Trophoblast cell (in vitro differentiated cells and primary cell): ENCODE data around the gene HPS6.

Experiments used
- DNase-seq, 2 donors: peaks; one replicate each; pipeline ENCODE4 v3.0.0-alpha.2; 2016
- H2AFZ ChIP-seq: 2 replicates; pipeline ENCODE4 v1.6.1; 2013; ENCODE audit warnings: low read length, moderate library complexity, mild to moderate bottlenecking; ENCODE audit not compliant: insufficient read depth, poor library complexity
- H2AK5ac ChIP-seq: 2 replicates; pipeline ENCODE4 v1.6.1; 2013; ENCODE audit warnings: mild to moderate bottlenecking, low read length
- H2BK120ac ChIP-seq: 2 replicates; pipeline ENCODE4 v1.6.1; 2013; ENCODE audit warnings: low read length, mild to moderate bottlenecking, moderate library complexity; ENCODE audit not compliant: insufficient read depth, poor library complexity
- H2BK12ac ChIP-seq: 2 replicates; pipeline ENCODE4 v1.6.1; 2013; ENCODE audit warnings: mild to moderate bottlenecking, low read length, moderate library complexity
- H2BK5ac ChIP-seq: 2 replicates; pipeline ENCODE4 v1.6.1; 2013; ENCODE audit warnings: low read length, low read depth, moderate library complexity, mild to moderate bottlenecking; ENCODE audit not compliant: poor library complexity
- H3K14ac ChIP-seq: 2 replicates; pipeline ENCODE4 v1.6.1; 2013; ENCODE audit warnings: mild to moderate bottlenecking, low read length
- H3K18ac ChIP-seq: 2 replicates; pipeline ENCODE4 v1.6.1; 2013; ENCODE audit warnings: mild to moderate bottlenecking, low read length
- H3K23ac ChIP-seq: 2 replicates; pipeline ENCODE4 v1.6.1; 2013; ENCODE audit warnings: low read length
- H3K27ac ChIP-seq: 2 replicates; pipeline ENCODE4 v1.5.1; 2013; ENCODE audit warnings: low read depth, mild to moderate bottlenecking, inconsistent platforms, low read length, moderate library complexity
- H3K27me3 ChIP-seq: 2 replicates; pipeline ENCODE4 v1.6.1; 2013; ENCODE audit warnings: inconsistent platforms, mild to moderate bottlenecking, low read length, moderate library complexity; ENCODE audit not compliant: insufficient read depth
- H3K36me3 ChIP-seq, 2 experiments: 1 replicate in 1 of 2; 2 replicates in 1 of 2; pipeline ENCODE4 v1.6.1; 2013; ENCODE audit warnings: low read length in 2 of 2, mild to moderate bottlenecking in 2 of 2, moderate library complexity in 1 of 2; ENCODE audit not compliant: insufficient read depth in 2 of 2, control insufficient read depth in 1 of 2
- H3K4ac ChIP-seq: 2 replicates; pipeline ENCODE4 v1.6.1; 2013; ENCODE audit warnings: low read depth, mild to moderate bottlenecking, low read length, moderate library complexity
- H3K4me1 ChIP-seq, 2 experiments: 1 replicate in 1 of 2; 2 replicates in 1 of 2; pipeline ENCODE4 v1.6.1; 2013; ENCODE audit warnings: low read length in 2 of 2, mild to moderate bottlenecking in 2 of 2, moderate library complexity in 1 of 2; ENCODE audit not compliant: insufficient read depth in 2 of 2, control insufficient read depth in 1 of 2
- H3K4me2 ChIP-seq: 2 replicates; pipeline ENCODE4 v1.6.1; 2013; ENCODE audit warnings: inconsistent platforms, mild to moderate bottlenecking, low read length, moderate library complexity
- H3K4me3 ChIP-seq: 2 replicates; pipeline ENCODE4 v1.5.1; 2013; ENCODE audit warnings: mild to moderate bottlenecking, low read depth, low read length, inconsistent platforms
- H3K79me1 ChIP-seq: one replicate; pipeline ENCODE4 v1.6.1; 2013; ENCODE audit warnings: low read length
- H3K79me2 ChIP-seq: 2 replicates; pipeline ENCODE4 v1.6.1; 2013; ENCODE audit warnings: low read length, mild to moderate bottlenecking; ENCODE audit not compliant: control insufficient read depth, insufficient read depth, poor library complexity
- H3K9ac ChIP-seq: 2 replicates; pipeline ENCODE4 v1.6.1; 2013; ENCODE audit warnings: mild to moderate bottlenecking, low read length
- H3K9me3 ChIP-seq: 2 replicates; pipeline ENCODE4 v1.6.1; 2013; ENCODE audit warnings: low read depth, mild to moderate bottlenecking, control low read depth, inconsistent platforms, low read length; ENCODE audit not compliant: insufficient read depth
- H4K12ac ChIP-seq: 2 replicates; pipeline ENCODE4 v1.6.1; 2013; ENCODE audit warnings: low read depth, mild to moderate bottlenecking, low read length, moderate library complexity
- H4K8ac ChIP-seq: 2 replicates; pipeline ENCODE4 v1.6.1; 2013; ENCODE audit warnings: low read depth, mild to moderate bottlenecking, low read length, moderate library complexity
- H4K91ac ChIP-seq: one replicate; pipeline ENCODE4 v1.6.1; 2013; ENCODE audit warnings: low read depth, mild to moderate bottlenecking, low read length, moderate library complexity
- WGBS: extraction: QIAGEN DNeasy Blood & Tissue Kit; methylation state at CpG from one replicate; pipeline ENCODE4 v1.1.7; 2013; ENCODE audit warnings: missing lambda C conversion rate; ENCODE audit not compliant: insufficient read length, insufficient coverage; ENCODE audit errors: extremely low coverage; 5-methylcytosine and 5-hydroxymethylcytosine counted together

Gene HPS6

GRCh38 chr10:102038410-102038809 lies 26.7 kb upstream of the HPS6 start:
- H2AK5ac ChIP-seq = no peak overlapping the region
- no peaks in the 10 kb centered on the region for H3K79me1 ChIP-seq
- no peak overlapping the region for H2BK12ac ChIP-seq
- H3K4me2 ChIP-seq = no peak overlapping the region
- no peaks in the 10 kb centered on the region for H3K9me3 ChIP-seq
- H3K27me3 ChIP-seq = no peaks in the 10 kb centered on the region
- no peak overlapping the region for H4K91ac ChIP-seq
- H3K36me3 ChIP-seq = peaks cover 10 to 11% of the 10 kb centered on the region in 2 experiments
- no peak overlapping the region for H4K8ac ChIP-seq
- H3K4ac ChIP-seq = no peak overlapping the region
- H3K27ac ChIP-seq = no peak overlapping the region
- no peak overlapping the region for H3K18ac ChIP-seq
- no peaks in the 10 kb centered on the region for H3K4me1 ChIP-seq
- no peak overlapping the region for H2AFZ ChIP-seq
- H2BK5ac ChIP-seq = no peak overlapping the region
- no peak overlapping the region for H3K14ac ChIP-seq
- DNase-seq = no peak
- H2BK120ac ChIP-seq = no peak overlapping the region
- H3K4me3 ChIP-seq = no peak overlapping the region
- no peaks in the 10 kb centered on the region for H3K79me2 ChIP-seq
- no peak overlapping the region for H3K9ac ChIP-seq
- H3K23ac ChIP-seq = no peak overlapping the region
- H4K12ac ChIP-seq = no peak overlapping the region

GRCh38 chr10:102040305-102041050 lies 24.7 kb upstream of the HPS6 start:
- Histone ChIP-seq H3K9ac (no peak overlapping the region), H2BK120ac (no peak overlapping the region), H2BK5ac (no peak overlapping the region), H2BK12ac (no peak overlapping the region), H3K27me3 (no peaks in the 10 kb centered on the region), H3K36me3 (peaks cover 8 to 10% of the 10 kb centered on the region in 2 experiments), H3K14ac (no peak overlapping the region), H3K4me2 (no peak overlapping the region), H3K79me1 (no peaks in the 10 kb centered on the region), H3K4me3 (no peak overlapping the region), H2AFZ (no peak overlapping the region), H3K18ac (no peak overlapping the region), H3K4me1 (no peaks in the 10 kb centered on the region), H4K12ac (no peak overlapping the region), H3K27ac (no peak overlapping the region), H3K23ac (no peak overlapping the region), H3K9me3 (no peaks in the 10 kb centered on the region), H3K4ac (no peak overlapping the region), H4K91ac (no peak overlapping the region), H2AK5ac (no peak overlapping the region), H4K8ac (no peak overlapping the region), H3K79me2 (no peaks in the 10 kb centered on the region)
- DNase-seq = no peak
- no CpG with 5 or more reads among the region's 7 CpGs for WGBS

GRCh38 chr10:102045292-102045691 lies 19.9 kb upstream of the HPS6 start:
- Histone ChIP-seq H2BK120ac (no peak overlapping the region), H3K4me1 (no peaks in the 10 kb centered on the region), H3K4me2 (no peak overlapping the region), H2BK5ac (no peak overlapping the region), H4K12ac (no peak overlapping the region), H3K9ac (no peak overlapping the region), H3K27me3 (no peaks in the 10 kb centered on the region), H3K4me3 (no peak overlapping the region), H3K23ac (no peak overlapping the region), H3K79me2 (no peaks in the 10 kb centered on the region), H4K91ac (no peak overlapping the region), H3K27ac (no peak overlapping the region), H3K18ac (no peak overlapping the region), H3K9me3 (no peaks in the 10 kb centered on the region), H3K14ac (no peak overlapping the region), H3K79me1 (no peaks in the 10 kb centered on the region), H3K4ac (no peak overlapping the region), H2AK5ac (no peak overlapping the region), H3K36me3 (no peaks in the 10 kb centered on the region), H2AFZ (no peak overlapping the region), H2BK12ac (no peak overlapping the region), H4K8ac (no peak overlapping the region)
- WGBS = no CpG with 5 or more reads among the region's 3 CpGs
- no peak for DNase-seq

GRCh38 chr10:102046095-102046494 lies 19.1 kb upstream of the HPS6 start:
- H2BK12ac ChIP-seq = no peak overlapping the region
- H3K79me1 ChIP-seq = no peaks in the 10 kb centered on the region
- H3K23ac ChIP-seq = no peak overlapping the region
- H2BK5ac ChIP-seq = no peak overlapping the region
- no peaks in the 10 kb centered on the region for H3K4me1 ChIP-seq
- WGBS = no CpG with 5 or more reads among the region's 2 CpGs
- no peaks in the 10 kb centered on the region for H3K36me3 ChIP-seq
- H3K18ac ChIP-seq = no peak overlapping the region
- H3K9ac ChIP-seq = no peak overlapping the region
- H3K79me2 ChIP-seq = no peaks in the 10 kb centered on the region
- no peaks in the 10 kb centered on the region for H3K9me3 ChIP-seq
- no peaks in the 10 kb centered on the region for H3K27me3 ChIP-seq
- no peak overlapping the region for H3K4me3 ChIP-seq
- H3K4me2 ChIP-seq = no peak overlapping the region
- H2BK120ac ChIP-seq = no peak overlapping the region
- no peak overlapping the region for H4K91ac ChIP-seq
- H2AFZ ChIP-seq = no peak overlapping the region
- no peak overlapping the region for H3K27ac ChIP-seq
- no peak overlapping the region for H4K12ac ChIP-seq
- no peak for DNase-seq
- H3K14ac ChIP-seq = no peak overlapping the region
- H2AK5ac ChIP-seq = no peak overlapping the region
- no peak overlapping the region for H3K4ac ChIP-seq
- H4K8ac ChIP-seq = no peak overlapping the region
